HepG2 (cell line): ENCODE data around the gene PDZD7. TPM values are rescaled to one million over a fixed set of nuclear protein-coding genes. Genes with fewer than 3 reads are reported as not detected.
A peak's percentile ranks its signal among the peaks of the same experiment; 100 is the strongest.

Source experiments
- ATAC-seq: fragments of 200-7000 bp; cut with Tn5 transposase; 3 replicates; pipeline ENCODE4 v1.9.1; 2020; ENCODE audit warnings: mild to moderate bottlenecking, moderate library complexity
- BruUV-seq: library from RNA; stranded (reverse); fragments of 400-500 nt; replicated peaks from 2 replicates; lab custom pipeline; 2021; lab: Mats Ljungman, UMichigan
- CTCF ChIA-PET: fragments of 300-600 bp; formaldehyde crosslinking; extraction: SDS; loops from one replicate; lab custom pipeline; 2021; ENCODE audit warnings: low total read pairs, inconsistent platforms, low intra/inter-chr PET ratio; lab: Yijun Ruan, JAX
- POLR2A ChIA-PET: fragments of 350-600 bp; sonication (Branson Sonifier 250); formaldehyde crosslinking; loops from one replicate; lab custom pipeline; 2020; ENCODE audit warnings: antibody characterized with exemption, inconsistent platforms; lab: Yijun Ruan, JAX
- DNase-seq: peaks from one replicate; pipeline ENCODE4 v3.0.0-alpha.2; 2015; ENCODE audit warnings: low spot score
- FAIRE-seq: peaks from 3 replicates; lab custom pipeline; 2011; peaks lifted over from hg19 to GRCh38; lab: Jason Lieb, UNC
- H2AFZ ChIP-seq: one replicate; pipeline ENCODE4 v1.6.1; 2011; ENCODE audit warnings: low read length, inconsistent platforms
- H3K27ac ChIP-seq: fragments of 300-600 bp; 3 replicates; pipeline ENCODE4 v1.8.0; 2011; ENCODE audit warnings: mixed run types, mild to moderate bottlenecking, mixed read lengths, low read length, inconsistent platforms; ENCODE audit not compliant: insufficient read depth; ENCODE audit errors: extremely low read length
- H3K27me3 ChIP-seq, 2 experiments: fragments of 200-600 bp in 1 of 2; 2 replicates in 1 of 2; 3 replicates in 1 of 2; pipeline versions ENCODE4 v1.6.0 to v1.8.0; 2011; ENCODE audit warnings: low read length in 2 of 2, mild to moderate bottlenecking in 2 of 2, moderate library complexity in 2 of 2, inconsistent platforms in 1 of 2; ENCODE audit not compliant: insufficient read depth in 2 of 2, control insufficient read depth in 1 of 2
- H3K36me3 ChIP-seq, 2 experiments: fragments of 200-600 bp in 1 of 2; replicated peaks in 1 of 2; 2 replicates in 1 of 2; 3 replicates in 1 of 2; pipeline versions ENCODE4 v1.5.1 to v1.8.0; 2011; ENCODE audit warnings: low read length in 2 of 2, inconsistent platforms in 1 of 2; ENCODE audit not compliant: insufficient read depth in 2 of 2, control insufficient read depth in 1 of 2
- H3K4me1 ChIP-seq: 2 replicates; pipeline ENCODE4 v1.5.1; 2012; ENCODE audit warnings: low read length, inconsistent platforms; ENCODE audit not compliant: insufficient read depth
- H3K4me2 ChIP-seq: 2 replicates; pipeline ENCODE4 v1.6.0; 2011; ENCODE audit warnings: low read depth, low read length, inconsistent platforms
- H3K4me3 ChIP-seq, 3 experiments: fragments of 200-600 bp in 1 of 3; sonication (generic), shearing (Covaris generic) in 1 of 3; replicated peaks in 1 of 3; 2 replicates each; pipeline ENCODE4 v1.5.1; 2011 to 2016; ENCODE audit warnings: low read length in 3 of 3, inconsistent platforms in 2 of 3, low read depth in 2 of 3, mild to moderate bottlenecking in 2 of 3, control low read depth in 1 of 3, mixed read lengths in 1 of 3; ENCODE audit not compliant: insufficient read depth in 1 of 3
- H3K79me2 ChIP-seq: one replicate; pipeline ENCODE4 v1.6.1; 2011; ENCODE audit warnings: low read length, inconsistent platforms; ENCODE audit not compliant: insufficient read depth
- H3K9ac ChIP-seq: 2 replicates; pipeline ENCODE4 v1.6.0; 2011; ENCODE audit warnings: mild to moderate bottlenecking, low read depth, low read length, inconsistent platforms; ENCODE audit not compliant: insufficient read depth
- H3K9me3 ChIP-seq: 2 replicates; pipeline ENCODE4 v1.5.1; 2012; ENCODE audit warnings: mild to moderate bottlenecking, low read length
- H4K20me1 ChIP-seq: 2 replicates; pipeline ENCODE4 v1.6.0; 2011; ENCODE audit warnings: inconsistent platforms, mild to moderate bottlenecking, low read length, moderate library complexity; ENCODE audit not compliant: insufficient read depth
- ATAD3A ChIP-seq: sonication (generic); formaldehyde crosslinking; IDR thresholded peaks from 2 replicates; pipeline ENCODE4 v1.4.0; 2020; ENCODE audit warnings: missing genetic modification reagents
- CBX1 ChIP-seq: IDR thresholded peaks from one replicate; pipeline ENCODE4 v1.6.1; 2016; ENCODE audit warnings: antibody characterized with exemption, low read depth
- JDP2 ChIP-seq: sonication (generic); formaldehyde crosslinking; IDR thresholded peaks from 2 replicates; pipeline ENCODE4 v1.8.1; 2022; ENCODE audit warnings: missing genetic modification reagents, borderline replicate concordance
- MEIS1 ChIP-seq: sonication (generic); formaldehyde crosslinking; IDR thresholded peaks from 2 replicates; pipeline ENCODE4 v1.9.0; 2021; ENCODE audit warnings: mild to moderate bottlenecking, missing genetic modification reagents, moderate library complexity, borderline replicate concordance
- NCOR1 ChIP-seq: fragments of 200-600 bp; sonication (generic); IDR thresholded peaks from 2 replicates; pipeline ENCODE4 v1.7.0; 2017; ENCODE audit warnings: antibody characterized with exemption, low read length, borderline replicate concordance
- PCBP1 ChIP-seq: fragments of 200-400 bp; formaldehyde crosslinking; IDR thresholded peaks from 2 replicates; pipeline ENCODE4 v1.6.1; 2017; ENCODE audit warnings: mild to moderate bottlenecking, low read depth, low read length, borderline replicate concordance
- PCBP2 ChIP-seq: fragments of 200-400 bp; formaldehyde crosslinking; optimal IDR thresholded peaks from 2 replicates; pipeline ENCODE3; 2018; ENCODE audit warnings: low read length, low read depth; ENCODE audit not compliant: poor library complexity, severe bottlenecking
- RFX3 ChIP-seq: IDR thresholded peaks from 2 replicates; pipeline ENCODE4 v1.6.1; 2016; ENCODE audit warnings: missing biosample characterization, missing genetic modification reagents
- SP1 ChIP-seq, 2 experiments: fragments of 450-650 bp in 1 of 2; sonication (generic) in 1 of 2; formaldehyde crosslinking in 1 of 2; IDR thresholded peaks; 2 replicates each; pipeline versions ENCODE4 v1.4.0 to v1.6.1; 2016 to 2020; ENCODE audit warnings: missing genetic modification reagents in 1 of 2
- TERF1 ChIP-seq: sonication (generic); formaldehyde crosslinking; IDR thresholded peaks from 2 replicates; pipeline ENCODE4 v1.8.0; 2022; ENCODE audit warnings: mild to moderate bottlenecking, missing genetic modification reagents, moderate library complexity
- TMF1 ChIP-seq: sonication (generic); formaldehyde crosslinking; IDR thresholded peaks from 2 replicates; pipeline ENCODE4 v1.8.1; 2022; ENCODE audit warnings: low read depth, missing genetic modification reagents
- ZBTB25 ChIP-seq: IDR thresholded peaks from 2 replicates; pipeline ENCODE4 v1.6.1; 2018; ENCODE audit warnings: missing genetic modification reagents
- ZNF383 ChIP-seq: sonication (generic); formaldehyde crosslinking; IDR thresholded peaks from 2 replicates; pipeline ENCODE4 v1.4.0; 2020; ENCODE audit warnings: missing genetic modification reagents, mild to moderate bottlenecking, borderline replicate concordance
- ZNF501 ChIP-seq: sonication (generic); formaldehyde crosslinking; IDR thresholded peaks from 2 replicates; pipeline ENCODE4 v1.5.1; 2020; ENCODE audit warnings: mild to moderate bottlenecking, moderate library complexity, missing genetic modification reagents
- ZNF510 ChIP-seq: sonication (generic); formaldehyde crosslinking; IDR thresholded peaks from 2 replicates; pipeline ENCODE4 v1.4.0; 2020; ENCODE audit warnings: low read depth, mild to moderate bottlenecking, missing genetic modification reagents
- ZNF639 ChIP-seq: conservative IDR thresholded peaks from 2 replicates; pipeline ENCODE4 v1.6.1; 2018; ENCODE audit warnings: missing genetic modification reagents
- ZNF747 ChIP-seq: sonication (generic); formaldehyde crosslinking; IDR thresholded peaks from 2 replicates; pipeline ENCODE4 v1.8.1; 2023; ENCODE audit warnings: missing genetic modification reagents, mild to moderate bottlenecking, borderline replicate concordance
- WGBS: methylation state at CpG from one replicate; pipeline ENCODE4 v1.1.6; 2017; ENCODE audit warnings: low lambda C conversion rate; 5-methylcytosine and 5-hydroxymethylcytosine counted together
- in situ Hi-C: cut with HindIII; loops from 2 replicates; pipeline ENCODE4 v1.10.0; 2017; ENCODE audit warnings: low pct_unique_long_range_greater_than_20kb; ENCODE audit not compliant: extremely low pct_ligation_motif_present
- intact Hi-C: fragments of 100-400 bp; cut with micrococcal nuclease; formaldehyde crosslinking; loops from one replicate; pipeline ENCODE4 v1.10.0; 2022; ENCODE audit not compliant: unreplicated experiment
- polyA plus RNA-seq, 8 experiments: library from polyadenylated mRNA; depleted of rRNA in 3 of 8; stranded (reverse) in 7 of 8; unstranded in 1 of 8; fragments of >200 nt; fragmentation: Illumina TruSeq in 4 of 8; extraction: Trizol in 4 of 8; gene quantifications; 2 replicates each; pipeline versions ENCODE4 v1.2.1 to v1.2.3, GENCODE V29; 2011 to 2016; ENCODE audit warnings: low read depth in 4 of 8, missing spikeins in 1 of 8, mixed read lengths in 1 of 8; ENCODE audit not compliant: insufficient read depth in 1 of 8
- total RNA-seq, 5 experiments: library from RNA; depleted of rRNA; stranded (reverse); fragments of >200 nt; fragmentation: Illumina TruSeq; extraction: Trizol; gene quantifications; 2 replicates each; pipeline ENCODE4 v1.2.3, GENCODE V29; 2016; ENCODE audit warnings: low read depth in 1 of 5
- TF ChIP-seq, protein P1 (sequence below): sonication (generic); formaldehyde crosslinking; IDR thresholded peaks from 2 replicates; pipeline ENCODE4 v1.8.0; 2022; ENCODE audit warnings: missing genetic modification reagents, mild to moderate bottlenecking, borderline replicate concordance

PDZD7 gene
- total and polyA plus RNA-seq, 2 of the 13 experiments (the other 11 are each of a cell fraction or from before 2014, with no cell fraction given), result 0.58 to 0.73 TPM

- H3K36me3 ChIP-seq, result 0 out of 5 replicates have a peak, but pooled peaks cover 0 to 2% of the 10 kb centered on the region in 2 experiments
- intact Hi-C loops, result loop anchor here (1.0 kb wide), 1 partner anchor 7 kb away; no protein-coding TSS in a partner anchor
- in situ Hi-C loops, result no loop called here
- ChIA-PET CTCF (interaction anchor here (1.9 to 2.5 kb wide), 2 partner anchors 20 to 81 kb away, joined by 7 to 11 read pairs; no protein-coding TSS in a partner anchor), POLR2A (interaction anchor here (0.6 to 9.0 kb wide), 18 partner anchors 8 to 507 kb away, joined by 3 to 141 read pairs (median 6); partner anchors contain the start of genes BTRC, PDZD7, SEMA4G and SFXN3)
- BruUV-seq, result no TSS peak
- H3K27me3 ChIP-seq, result no peaks in the 10 kb centered on the region; a peak in 1 of 5 replicates
- 0% methylated on average over 9 of the region's 67 CpGs for WGBS
- no peaks in the 10 kb centered on the region for H3K9me3 ChIP-seq
- peak overlapping the region; percentile 82 to 97 (median 87) for H3K4me3 ChIP-seq
- peak; percentile 62 for ATAC-seq
- H4K20me1 ChIP-seq, result no peaks in the 10 kb centered on the region; the same call in 1 of the 2 replicates
- no peak for FAIRE-seq
- peak overlapping the region; percentile 99 for H3K4me2 ChIP-seq
- peak overlapping the region; percentile 99 for H3K27ac ChIP-seq
- peaks cover 46% of the 10 kb centered on the region for H3K79me2 ChIP-seq
- peaks cover 71% of the 10 kb centered on the region for H3K4me1 ChIP-seq
- H3K9ac ChIP-seq, result peak overlapping the region; percentile 99
- H2AFZ ChIP-seq, result peak overlapping the region; percentile 97
- peak; percentile 90 for DNase-seq
- TF ChIP-seq SP1 (IDR thresholded peaks at IDR 0.05) (no peak), SP1 (CRISPR knock-in tag; IDR thresholded peaks at IDR 0.05) (peak; percentile 86), RFX3 (CRISPR knock-in tag) (no peak), ZNF501 (CRISPR knock-in tag) (peak; percentile 69), TERF1 (CRISPR knock-in tag) (no peak), PCBP2 (no peak), ATAD3A (no peak), ZNF383 (CRISPR knock-in tag) (no peak), NCOR1 (no peak), JDP2 (no peak), MEIS1 (CRISPR knock-in tag) (peak; percentile 66; the same call in 1 of the 2 replicates), ZNF747 (CRISPR knock-in tag) (peak; percentile 69; the same call in 1 of the 2 replicates), CBX1 (peak; percentile 46), ZNF510 (CRISPR knock-in tag) (0 out of 2 replicates have a peak, but pooled peaks have one; percentile 33), PCBP1 (no peak), ZBTB25 (CRISPR knock-in tag) (no peak; the same call in 1 of the 2 replicates), ZNF639 (CRISPR knock-in tag) (0 out of 2 replicates have a peak, but pooled peaks have one; percentile 26), TMF1 (CRISPR knock-in tag) (no peak)
- TF ChIP-seq, protein P1, sequence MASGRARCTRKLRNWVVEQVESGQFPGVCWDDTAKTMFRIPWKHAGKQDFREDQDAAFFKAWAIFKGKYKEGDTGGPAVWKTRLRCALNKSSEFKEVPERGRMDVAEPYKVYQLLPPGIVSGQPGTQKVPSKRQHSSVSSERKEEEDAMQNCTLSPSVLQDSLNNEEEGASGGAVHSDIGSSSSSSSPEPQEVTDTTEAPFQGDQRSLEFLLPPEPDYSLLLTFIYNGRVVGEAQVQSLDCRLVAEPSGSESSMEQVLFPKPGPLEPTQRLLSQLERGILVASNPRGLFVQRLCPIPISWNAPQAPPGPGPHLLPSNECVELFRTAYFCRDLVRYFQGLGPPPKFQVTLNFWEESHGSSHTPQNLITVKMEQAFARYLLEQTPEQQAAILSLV, result 0 out of 2 replicates have a peak, but pooled peaks have one; percentile 60
These were observed 30.2 kb upstream of the PDZD7 start for GRCh38 chr10:101060951-101061623.
